T follicular helper cell (primary cell): Measurements from ENCODE around the gene NAA60.
"Not testable (repeated sequence)": the region's sequence is repeated elsewhere in the genome, so short reads cannot be mapped to it uniquely, and the experiment has no call there.

ENCODE experiments used
- DNase-seq: peaks from one replicate; pipeline ENCODE4 v3.0.0-alpha.2; 2020; ENCODE audit warnings: low read depth

The NAA60 gene

GRCh38 chr16:3510416-3510815 lies 66.9 kb downstream of the NAA60 start:
- no peak for DNase-seq

GRCh38 chr16:3511286-3512180 lies 68.1 kb downstream of the NAA60 start:
- DNase-seq: no peak

GRCh38 chr16:3513892-3514583 lies 70.6 kb downstream of the NAA60 start:
- DNase-seq: no peak

GRCh38 chr16:3514621-3515020 lies 71.1 kb downstream of the NAA60 start:
- DNase-seq: no peak

GRCh38 chr16:3515897-3516296 lies 72.4 kb downstream of the NAA60 start:
- no peak for DNase-seq

GRCh38 chr16:3518292-3518985 lies 75.0 kb downstream of the NAA60 start:
- DNase-seq: no peak

GRCh38 chr16:3518986-3519348 lies 75.5 kb downstream of the NAA60 start:
- DNase-seq: no peak

- no peak for DNase-seq
These were observed 76.1 kb downstream of the NAA60 start for GRCh38 chr16:3519581-3519980.

GRCh38 chr16:3520413-3520812 lies 76.9 kb downstream of the NAA60 start:
- DNase-seq: no peak

GRCh38 chr16:3520841-3521240 lies 77.4 kb downstream of the NAA60 start:
- DNase-seq: no peak

GRCh38 chr16:3523281-3523680 lies 79.8 kb downstream of the NAA60 start:
- DNase-seq: no peak

- DNase-seq: no peak
These were observed 82.5 kb downstream of the NAA60 start for GRCh38 chr16:3525951-3526350.

GRCh38 chr16:3527216-3527829 lies 83.8 kb downstream of the NAA60 start:
- not testable (repeated sequence) for DNase-seq

- no peak for DNase-seq
These were observed 84.9 kb downstream of the NAA60 start for GRCh38 chr16:3528406-3528805.

GRCh38 chr16:3529175-3529574 lies 85.7 kb downstream of the NAA60 start:
- no peak for DNase-seq

- no peak for DNase-seq
These were observed 87.0 kb downstream of the NAA60 start for GRCh38 chr16:3530371-3530914.

GRCh38 chr16:3532741-3533140 lies 89.3 kb downstream of the NAA60 start:
- no peak for DNase-seq

- no peak for DNase-seq
These were observed 90.6 kb downstream of the NAA60 start for GRCh38 chr16:3534126-3534525.

GRCh38 chr16:3536271-3536731 lies 92.8 kb downstream of the NAA60 start:
- no peak for DNase-seq
